ENCODE measurements around the gene PCGF1.
"Not testable (repeated sequence)": the region's sequence is repeated elsewhere in the genome, so short reads cannot be mapped to it uniquely, and the experiment has no call there.

The PCGF1 gene

DNA sequence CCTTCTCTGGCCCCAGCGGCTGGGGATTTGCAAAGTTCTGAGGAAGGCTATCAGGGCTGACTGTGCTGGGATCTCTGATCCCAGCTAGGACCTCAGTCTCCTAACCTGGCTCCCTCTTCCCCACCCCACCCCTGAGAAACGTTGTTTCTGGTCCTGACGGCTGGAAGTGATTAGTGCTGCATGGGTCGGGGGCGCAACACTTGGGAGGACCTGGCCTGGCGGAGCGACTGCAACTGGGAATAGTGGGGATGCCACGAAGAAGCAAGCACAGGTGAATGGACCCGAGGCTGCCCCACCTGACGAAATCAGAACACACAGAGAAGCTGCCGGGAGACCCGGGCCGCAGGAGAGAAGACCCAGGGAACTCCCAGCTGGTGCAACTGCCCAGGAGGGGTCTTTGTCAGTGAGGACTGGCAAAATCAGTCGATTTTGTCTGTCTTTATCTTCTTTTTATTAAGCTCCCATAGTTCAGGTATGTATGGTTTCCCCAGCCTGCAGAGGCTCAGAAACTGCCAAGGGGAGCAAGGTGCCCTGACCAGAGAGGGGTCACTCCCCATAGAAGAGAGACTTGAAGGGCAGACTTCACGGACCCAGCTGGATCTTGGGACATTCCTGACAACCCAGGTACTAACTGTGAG is 7.4 kb downstream of the PCGF1 start:
- no peak for FAIRE-seq

DNA sequence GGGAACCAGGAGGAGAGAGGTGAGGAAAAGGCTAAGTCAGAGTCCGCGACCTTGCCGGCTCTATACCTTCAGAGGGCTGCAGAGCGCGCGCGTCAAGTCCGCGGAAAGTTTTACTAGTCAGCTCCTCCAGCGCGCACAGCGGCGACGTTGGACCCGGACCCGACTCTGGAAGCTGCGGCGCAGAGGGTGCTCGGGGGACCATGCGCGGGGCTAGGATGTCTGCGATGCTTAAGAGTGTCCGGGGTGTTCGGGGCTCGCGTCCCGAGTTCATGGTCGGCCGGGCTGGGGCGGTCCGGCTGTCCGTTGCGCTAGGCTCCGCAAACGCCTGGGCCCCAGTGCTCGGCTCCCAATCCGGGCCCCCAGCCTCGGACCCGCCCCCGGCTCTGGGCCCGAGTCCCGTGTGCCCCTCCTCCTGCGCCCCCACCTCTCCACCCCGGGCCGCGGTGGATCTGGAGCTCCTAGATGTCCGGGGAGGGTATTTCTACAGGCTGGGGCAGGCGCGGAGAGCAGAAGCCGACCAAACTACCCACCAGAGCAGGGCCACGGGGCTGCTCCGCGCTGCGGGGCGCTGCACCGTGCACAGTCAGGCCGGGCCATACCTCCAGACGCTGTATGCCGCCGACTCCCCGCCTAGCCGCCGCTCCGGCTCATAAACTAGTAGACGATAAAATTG is 8.1 kb downstream of the PCGF1 start, which contains the start of gene LBX2:
TSS of gene LBX2 (minus strand) at position 337 of the 673 bp plus-strand sequence. CDS start at position 271, 66 bp downstream.
- DNase-seq (ENCODE audit: insufficient read length, low spot score) = no peak
- no peak for FAIRE-seq

More for the DNA sequence above, 7.4 kb downstream of the PCGF1 start:
- DNase-seq (ENCODE audit: insufficient read length, low spot score) = no peak

DNA sequence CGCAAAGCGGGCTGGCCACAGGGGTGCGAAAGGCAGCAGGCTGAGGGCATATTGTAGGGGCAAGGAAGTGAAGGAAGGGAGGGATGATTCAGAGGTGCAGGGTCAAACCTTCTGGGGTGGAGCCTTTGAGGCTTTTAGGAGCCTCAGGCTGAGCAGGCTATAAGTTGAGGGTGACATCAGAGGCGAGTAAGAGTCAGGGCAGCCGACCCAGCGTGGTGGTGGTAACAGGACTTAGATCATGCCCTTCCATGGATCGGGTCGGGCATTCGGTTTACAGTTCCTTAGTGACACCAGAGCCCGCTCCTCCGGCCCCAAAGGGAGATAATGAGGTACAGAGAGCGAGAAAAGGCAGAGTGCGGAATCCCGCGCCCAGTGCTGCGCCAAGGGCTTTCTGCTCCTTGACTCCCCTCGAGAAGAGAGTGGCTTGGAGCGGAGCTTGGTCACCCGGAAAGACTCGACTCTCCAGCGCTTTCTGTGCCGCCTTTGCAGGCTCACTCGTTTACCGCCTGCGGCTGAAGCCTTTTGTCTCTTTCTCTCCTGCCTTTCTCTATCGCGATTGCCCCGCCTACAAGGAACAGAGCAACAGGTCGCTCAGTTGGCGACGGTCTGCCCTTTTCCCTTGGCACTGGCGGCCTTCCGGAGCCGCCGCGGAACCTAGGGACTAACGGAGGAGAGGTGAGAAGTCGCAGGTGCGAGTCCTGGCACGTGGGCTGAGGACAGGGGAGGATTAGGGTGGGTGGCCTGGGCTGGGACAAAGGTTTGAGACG is 8.8 kb downstream of the PCGF1 start:
- DNase-seq (ENCODE audit: insufficient read length, low spot score) = no peak
- FAIRE-seq = peak; percentile 47

DNA sequence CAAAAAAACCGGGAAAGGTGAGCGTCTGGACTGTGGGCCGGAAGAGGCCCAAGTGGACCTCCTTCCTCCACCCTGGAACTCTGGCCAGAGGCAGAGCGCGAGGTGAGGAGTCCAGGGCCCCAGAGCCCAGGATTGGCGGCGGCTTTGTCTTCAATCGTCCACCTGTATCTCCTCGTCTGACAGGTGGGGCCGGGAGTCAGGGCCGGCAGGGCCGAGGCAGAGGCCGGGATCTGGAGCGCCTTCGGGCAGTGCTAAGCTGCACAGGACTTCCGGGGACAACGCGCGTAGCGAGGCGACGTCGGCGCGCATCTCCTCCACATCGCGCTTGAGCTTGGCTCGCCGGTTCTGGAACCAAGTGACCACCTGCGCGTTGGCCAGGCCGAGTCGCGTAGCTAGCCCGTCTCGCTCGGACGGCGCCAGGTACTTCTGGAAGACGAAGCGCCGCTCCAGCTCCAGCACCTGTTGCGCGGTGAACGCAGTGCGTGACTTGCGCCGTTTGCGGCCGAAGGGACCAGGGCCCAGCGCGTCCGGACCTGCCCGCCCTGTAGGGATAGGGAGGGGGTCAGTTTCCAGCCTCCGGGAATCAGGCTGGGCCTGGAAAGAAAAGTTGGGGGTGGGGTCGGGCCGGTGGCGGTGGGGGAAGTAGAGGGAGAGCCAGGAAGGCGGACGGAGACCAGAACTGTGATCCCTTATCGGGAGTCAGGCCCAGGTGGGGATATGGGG is 9.6 kb downstream of the PCGF1 start:
- DNase-seq (ENCODE audit: insufficient read length, low spot score) (no peak), FAIRE-seq (peak; percentile 55)

DNA sequence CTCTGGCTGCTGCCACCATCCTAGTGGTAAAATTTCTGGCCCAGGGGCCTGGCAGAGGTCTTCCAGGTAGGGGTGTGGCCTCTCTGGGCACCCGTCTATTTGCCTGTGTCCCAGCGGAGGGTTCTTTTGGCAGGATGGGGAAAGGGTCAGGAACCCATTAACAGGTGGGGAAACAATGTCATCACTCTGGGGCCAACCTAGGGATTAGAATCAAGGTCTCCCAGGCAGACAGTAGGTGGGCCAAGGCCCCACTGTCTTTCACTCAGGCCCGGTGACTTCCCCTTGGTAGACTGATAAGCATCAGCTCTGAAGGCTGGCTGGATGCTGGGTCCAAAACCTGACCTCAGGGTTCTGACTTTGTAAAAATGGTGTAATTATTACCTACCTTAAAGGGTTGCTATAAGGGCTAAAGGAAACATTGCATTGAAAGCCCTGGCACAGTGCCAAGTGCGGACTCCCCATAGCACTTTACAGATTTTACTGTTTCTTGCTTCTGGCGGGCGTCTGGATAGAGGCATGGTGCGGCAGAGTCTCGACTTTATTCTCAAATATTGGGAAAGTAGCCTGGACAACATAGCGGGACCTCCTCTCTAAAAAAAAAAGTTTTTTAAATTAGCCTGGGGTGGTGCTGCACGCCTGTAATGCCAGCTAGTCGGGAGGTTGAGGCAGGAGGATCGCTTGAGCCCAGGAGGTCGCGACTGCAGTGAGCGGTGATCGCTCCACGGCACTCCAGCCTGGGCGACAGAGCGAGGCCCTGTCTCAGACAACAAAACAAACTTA is 10.3 kb downstream of the PCGF1 start:
- no peak for DNase-seq (ENCODE audit: insufficient read length, low spot score)
- no peak for FAIRE-seq

DNA sequence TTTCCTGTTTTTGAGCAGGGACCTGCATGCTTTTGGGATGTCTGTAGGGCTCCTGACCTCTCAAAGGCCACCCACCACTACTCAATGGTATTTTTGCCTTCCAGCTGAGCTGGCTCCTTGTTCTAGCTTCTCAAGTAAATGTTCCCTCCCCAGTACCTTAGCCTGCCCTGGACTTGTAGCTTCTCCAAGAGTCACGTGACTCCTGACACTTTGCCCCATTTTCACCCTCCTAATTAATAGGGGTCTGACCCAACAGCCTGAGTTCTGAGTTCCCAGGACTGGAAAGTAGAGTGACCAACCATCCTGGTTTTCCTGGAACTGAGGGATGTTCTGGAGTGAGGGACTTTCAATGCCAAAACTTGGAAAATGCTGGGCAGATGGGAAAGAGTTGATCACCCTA is 12.1 kb downstream of the PCGF1 start:
- no peak for FAIRE-seq

DNA sequence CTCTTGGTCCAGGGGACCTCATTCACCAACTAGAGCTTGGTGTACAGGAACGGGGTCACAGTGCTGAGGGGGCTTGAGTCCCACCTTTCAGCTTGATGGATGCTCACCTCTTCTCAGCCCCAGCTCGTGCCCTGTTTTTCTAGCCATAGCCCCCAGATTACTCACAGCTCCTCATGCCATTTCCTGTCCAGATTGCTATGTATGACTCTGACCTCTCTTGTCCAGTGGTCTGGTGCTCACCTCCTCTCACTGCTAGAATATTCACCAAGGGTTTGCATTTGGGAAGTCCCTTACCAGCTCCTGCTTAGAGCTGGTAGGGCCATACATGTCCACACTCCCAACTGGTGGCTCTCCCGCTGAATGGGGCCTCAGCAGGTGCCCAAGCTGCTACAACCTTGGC is 13.9 kb downstream of the PCGF1 start:
- FAIRE-seq = no peak
- no peak for DNase-seq (ENCODE audit: insufficient read length, low spot score)

More for the DNA sequence above, 12.1 kb downstream of the PCGF1 start:
- DNase-seq (ENCODE audit: insufficient read length, low spot score) = no peak

DNA sequence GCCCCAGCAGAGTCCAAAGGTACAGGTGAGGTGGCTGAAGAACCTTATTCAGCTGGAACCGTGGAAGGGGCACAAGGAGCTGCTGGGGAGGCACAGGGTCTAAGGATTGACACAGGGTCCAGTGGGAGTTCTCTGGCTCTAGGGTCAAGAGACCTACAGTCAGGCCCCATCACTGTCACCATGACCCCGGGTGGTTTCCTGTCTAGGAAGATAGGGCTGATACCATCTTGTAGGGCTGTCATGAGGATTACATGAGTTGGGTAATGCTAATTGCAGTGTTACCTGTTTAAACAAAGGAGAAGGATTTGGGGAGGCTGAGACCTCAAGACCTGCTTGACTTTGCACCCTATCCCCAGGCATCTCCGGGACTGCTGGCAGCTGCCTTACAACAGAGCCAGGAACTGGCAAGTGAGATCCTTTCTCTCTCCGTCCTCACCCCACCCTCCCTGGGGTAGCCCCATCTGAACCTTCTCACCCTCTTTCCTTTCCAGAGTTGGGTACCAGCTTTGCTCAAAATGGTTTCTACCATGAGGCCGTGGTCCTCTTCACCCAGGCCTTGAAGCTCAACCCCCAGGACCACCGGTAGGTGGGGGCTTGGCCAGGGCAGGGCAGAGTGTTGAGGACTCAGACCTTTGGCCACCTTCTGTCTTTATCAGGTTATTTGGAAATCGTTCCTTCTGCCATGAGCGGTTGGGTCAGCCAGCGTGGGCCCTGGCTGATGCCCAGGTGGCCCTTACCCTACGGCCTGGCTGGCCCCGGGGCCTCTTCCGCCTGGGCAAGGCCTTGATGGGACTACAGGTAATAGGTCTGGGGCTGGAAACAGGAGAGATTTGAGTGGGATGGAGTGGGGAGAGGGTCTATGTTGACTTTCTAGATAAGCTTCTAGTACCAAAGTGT is 15.6 kb downstream of the PCGF1 start:
- DNase-seq (ENCODE audit: insufficient read length, low spot score) (no peak), FAIRE-seq (no peak)

DNA sequence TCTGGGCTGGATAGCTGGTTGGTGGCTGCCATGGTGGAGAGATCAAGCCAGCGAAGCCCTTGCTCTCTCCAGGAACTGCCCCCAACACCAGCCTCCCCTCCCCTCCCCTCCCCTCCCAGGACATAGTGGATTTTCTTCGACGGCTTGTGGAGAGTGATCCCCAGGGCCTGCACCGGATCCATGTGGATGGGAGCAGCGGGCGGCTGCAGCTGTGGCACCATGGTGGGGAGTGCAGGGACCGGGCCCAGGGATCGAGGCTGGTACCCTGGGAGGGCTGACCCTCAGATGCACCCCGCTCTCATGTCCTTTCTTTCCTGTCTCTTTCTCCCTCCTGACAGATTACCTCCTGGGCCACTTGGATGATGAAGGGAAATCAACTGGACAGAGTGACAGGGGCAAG is 17.6 kb downstream of the PCGF1 start:
- DNase-seq (ENCODE audit: insufficient read length, low spot score) (no peak), FAIRE-seq (no peak)

DNA sequence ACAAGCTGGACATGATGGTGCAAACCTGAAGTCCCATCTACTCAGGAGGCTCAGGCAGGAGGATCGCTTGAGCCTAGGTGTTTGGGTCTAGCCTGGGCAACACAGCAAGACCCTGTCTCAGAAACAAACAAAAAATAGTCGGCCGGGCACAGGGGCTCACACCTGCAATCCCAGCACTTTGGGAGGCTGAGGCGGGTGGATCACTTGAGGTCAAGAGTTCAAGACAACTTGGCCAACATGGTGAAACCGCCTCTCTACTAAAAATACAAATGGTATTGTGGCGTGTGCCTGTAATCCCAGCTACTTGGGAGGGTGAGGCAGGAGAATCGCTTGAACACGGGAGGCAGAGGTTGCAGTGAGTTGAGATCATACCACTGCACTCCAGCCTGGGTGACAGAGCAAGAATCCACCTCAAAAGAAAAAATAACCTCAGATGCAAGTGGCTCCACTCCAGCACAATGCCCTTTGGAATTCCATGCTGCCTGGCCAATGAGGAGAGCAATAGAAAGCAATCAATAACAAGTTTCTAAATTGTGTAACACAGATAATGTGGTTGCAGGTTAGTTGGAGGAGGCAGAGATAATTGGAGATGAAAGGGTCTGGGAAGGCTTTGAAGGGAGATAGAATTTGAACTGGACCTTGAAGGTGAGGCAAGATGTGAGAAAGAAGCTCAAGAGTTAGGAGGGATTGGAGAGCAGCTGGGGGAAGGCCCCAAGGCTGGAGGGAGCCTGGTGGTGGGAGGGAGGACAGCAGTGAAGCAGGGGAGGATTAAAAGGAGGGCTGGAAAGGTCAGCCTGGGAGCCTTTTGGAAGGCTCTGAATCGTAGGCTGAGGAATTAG is 18.6 kb downstream of the PCGF1 start:
- FAIRE-seq = no peak
- DNase-seq (ENCODE audit: insufficient read length, low spot score) = no peak

DNA sequence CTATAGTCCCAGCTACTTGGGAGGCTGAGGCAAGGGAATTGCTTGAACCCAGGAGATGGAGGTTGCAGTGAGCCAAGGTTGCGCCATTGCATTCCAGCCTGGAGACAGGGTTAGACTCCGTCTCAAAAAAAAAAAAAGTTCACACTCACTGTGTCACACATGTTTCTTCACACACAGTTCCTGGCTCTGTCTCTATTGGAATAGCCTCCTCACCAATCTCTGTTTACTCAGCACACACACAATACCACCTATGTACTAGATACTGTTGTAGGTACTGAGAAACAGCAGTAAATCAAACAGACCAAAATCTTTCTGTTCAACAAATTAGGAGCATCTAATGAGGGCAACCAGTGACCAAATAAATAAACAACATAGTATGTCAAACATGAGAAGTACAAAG is 21.4 kb downstream of the PCGF1 start:
- DNase-seq (ENCODE audit: insufficient read length, low spot score) (no peak), FAIRE-seq (no peak)

DNA sequence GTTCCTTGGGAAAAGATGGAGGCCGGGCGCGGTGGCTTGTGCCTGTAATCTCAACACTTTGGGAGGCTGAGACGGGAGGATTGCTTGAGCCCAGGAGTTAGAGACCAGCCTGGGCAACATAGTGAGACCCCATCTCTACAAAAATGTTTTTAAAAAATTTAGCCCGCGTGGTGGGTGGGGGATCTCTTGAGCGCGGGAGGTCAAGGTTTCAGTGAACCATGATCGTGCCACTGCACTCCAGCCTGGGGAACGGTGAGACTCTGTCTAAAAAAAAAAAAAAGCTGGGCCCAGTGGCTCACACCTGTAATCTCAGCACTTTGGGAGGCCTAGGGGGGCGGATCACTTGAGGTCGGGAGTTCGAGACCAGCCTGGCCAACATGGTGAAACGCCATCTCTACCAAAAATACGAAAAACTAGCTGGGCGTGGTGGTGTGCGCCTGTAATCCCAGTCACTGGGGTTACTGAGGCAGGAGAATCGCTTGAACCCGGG is 23.8 kb downstream of the PCGF1 start:
- not testable (repeated sequence) for FAIRE-seq; DNase-seq (ENCODE audit: insufficient read length, low spot score)

DNA sequence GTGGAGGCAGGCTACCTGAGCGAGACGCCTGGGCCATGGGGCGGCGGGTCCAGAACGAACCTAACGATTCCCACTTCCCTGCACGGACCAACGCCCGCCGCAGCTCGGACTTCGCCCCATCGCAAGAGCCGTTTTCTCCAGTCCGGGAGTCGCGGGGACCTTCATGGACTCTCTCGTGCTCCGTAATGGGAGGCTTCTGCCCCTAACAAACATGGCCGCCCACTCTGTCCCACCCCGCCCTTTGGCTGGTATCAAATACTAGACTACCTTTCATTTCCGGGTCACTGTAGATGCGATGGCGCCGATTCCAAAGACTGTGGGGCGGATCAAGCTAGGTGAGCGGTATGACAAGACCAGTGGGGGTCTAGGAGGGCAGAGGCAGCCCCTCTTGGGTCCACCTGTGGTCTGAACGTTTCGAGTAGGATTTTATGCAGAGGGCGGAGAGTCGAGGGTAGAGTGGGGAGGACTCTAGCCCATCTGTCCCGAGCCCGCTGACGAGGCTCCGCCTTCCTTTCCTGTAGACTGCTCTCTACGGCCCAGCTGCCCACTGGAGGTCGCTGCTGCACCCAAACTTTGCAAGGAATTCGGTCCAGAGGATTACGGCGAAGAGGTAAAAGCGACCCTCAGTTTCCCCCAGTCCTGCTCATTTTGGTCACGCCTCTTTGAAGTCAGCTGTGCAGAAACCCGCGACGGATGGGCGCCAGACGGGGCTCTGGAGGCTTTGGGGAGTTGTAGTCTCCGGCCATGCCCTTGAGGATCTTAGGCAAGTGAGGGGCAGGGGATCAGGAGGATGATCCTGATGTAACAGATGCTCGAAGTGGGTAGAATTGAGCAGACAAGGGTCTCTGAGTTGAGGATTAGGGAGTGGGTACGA is 24.5 kb downstream of the PCGF1 start, which contains the start of the genes CCDC142 and TTC31:
TSS of gene CCDC142 (minus strand) at position 198 of the 874 bp plus-strand sequence. CDS start at position 37, 161 bp downstream.
TSS of gene TTC31 (plus strand) at position 281 of the 874 bp plus-strand sequence. CDS start at position 296, 15 bp downstream.
- DNase-seq (ENCODE audit: insufficient read length, low spot score) (peak; percentile 87), FAIRE-seq (peak; percentile 97)

DNA sequence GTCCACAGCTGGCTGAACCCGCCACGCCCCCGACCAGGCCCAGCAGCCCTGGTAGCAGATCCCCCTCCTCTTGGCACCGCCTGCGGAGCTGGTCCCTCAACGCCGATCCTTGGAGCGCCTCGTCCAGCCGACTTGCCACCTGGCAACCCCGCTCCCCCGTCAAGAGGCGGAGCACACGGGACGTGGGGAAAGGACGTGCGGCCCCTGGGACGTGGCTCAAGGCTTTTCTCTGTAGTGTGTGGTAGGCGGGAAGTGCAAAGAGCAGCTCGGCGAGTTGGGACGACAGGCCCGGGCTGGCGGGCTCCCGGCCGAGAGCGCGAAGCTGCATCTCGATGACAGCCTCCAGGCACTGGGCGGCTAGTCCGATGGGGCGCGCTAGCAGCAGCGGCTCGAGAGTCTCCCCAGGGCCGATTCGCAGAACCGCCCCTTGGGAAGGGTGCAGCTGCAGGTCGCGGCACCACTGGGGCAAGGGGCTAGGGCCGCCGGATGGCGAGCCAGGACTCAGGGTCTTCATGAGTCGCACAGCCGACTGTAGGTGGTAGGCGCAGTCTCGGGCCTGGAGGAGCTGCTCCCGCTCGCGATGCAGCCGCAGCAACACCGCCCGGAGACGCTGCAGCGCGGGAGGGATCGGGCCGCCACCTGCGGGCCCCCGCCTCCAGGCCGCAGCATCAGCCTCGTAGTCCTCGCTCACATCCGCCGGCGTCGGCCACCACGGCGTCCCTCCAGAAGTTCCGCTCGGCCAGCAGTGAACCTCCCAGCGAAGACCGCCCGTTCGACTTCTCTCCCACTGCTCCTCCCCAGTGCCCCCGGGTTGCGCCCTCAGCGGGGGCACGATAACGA is 25.3 kb downstream of the PCGF1 start:
- no peak for DNase-seq (ENCODE audit: insufficient read length, low spot score)
- no peak for FAIRE-seq

DNA sequence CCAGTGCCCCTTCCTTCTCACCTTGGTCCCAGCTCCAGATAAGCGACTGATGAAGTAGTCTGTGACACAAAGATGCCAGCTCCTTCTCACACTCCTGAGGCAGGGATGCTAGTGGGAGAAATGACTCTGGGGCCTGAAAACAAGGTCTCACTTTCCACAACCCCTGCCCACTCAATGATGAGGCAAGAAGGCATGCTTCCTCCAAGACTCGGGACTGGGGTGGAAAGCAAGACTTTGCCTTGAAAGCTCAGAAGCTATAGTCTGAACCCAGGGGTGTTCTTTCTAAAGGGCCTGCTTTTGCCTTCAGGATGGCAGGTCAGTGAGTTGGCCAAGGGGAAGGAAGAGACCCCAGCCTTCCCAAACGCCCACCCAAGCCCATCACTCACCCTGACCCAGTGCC is 26.1 kb downstream of the PCGF1 start:
- FAIRE-seq = no peak
- no peak for DNase-seq (ENCODE audit: insufficient read length, low spot score)

DNA sequence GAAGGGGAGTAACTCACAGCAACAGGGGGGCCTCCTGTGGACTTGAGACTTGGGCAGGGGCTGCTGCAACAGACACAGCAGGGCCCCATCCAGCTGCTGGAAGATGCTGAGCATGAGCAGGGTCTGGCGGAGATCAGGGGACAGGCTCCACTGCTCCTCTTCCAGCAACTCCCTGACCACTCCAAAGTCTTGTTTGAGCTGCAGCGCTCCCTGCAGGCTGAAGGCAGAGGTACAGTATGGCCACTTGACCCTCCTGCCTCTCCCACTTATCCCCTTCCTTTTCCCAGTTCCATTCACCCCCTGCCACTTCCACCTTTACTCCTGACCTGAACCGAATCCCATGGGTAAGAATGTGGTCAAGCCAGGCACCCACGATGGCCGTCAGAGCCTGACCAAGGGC is 32.6 kb downstream of the PCGF1 start:
- no peak for DNase-seq (ENCODE audit: insufficient read length, low spot score)
- FAIRE-seq = no peak

Measured in GM19239 (cell line).